Ovary (tissue), 9 donors: ENCODE measurements around the gene FAM237A. TPM values are rescaled to one million over a fixed set of nuclear protein-coding genes. Genes with fewer than 3 reads are reported as not detected.

Experiments
- DNase-seq, 5 donors: peaks; one replicate each; pipeline ENCODE4 v3.0.0-alpha.2; 2019 to 2020
- H3K27ac ChIP-seq, 2 donors: fragments of 200-600 bp; one replicate each; pipeline versions ENCODE4 v1.5.1 to v1.8.0; 2019 to 2022
- H3K27me3 ChIP-seq: fragments of 200-600 bp; one replicate; pipeline ENCODE4 v1.8.0; 2022
- H3K36me3 ChIP-seq: fragments of 200-600 bp; sonication (generic); one replicate; pipeline ENCODE4 v1.5.1; 2019
- H3K4me1 ChIP-seq: one replicate; pipeline ENCODE4 v1.8.1; 2013; ENCODE audit warnings: mild to moderate bottlenecking, moderate library complexity; ENCODE audit not compliant: insufficient read depth
- H3K4me3 ChIP-seq: fragments of 200-600 bp; sonication (generic); one replicate; pipeline ENCODE4 v1.5.1; 2017
- H3K9me3 ChIP-seq, 2 donors: fragments of 200-600 bp in 1 of 2; sonication (generic) in 1 of 2; one replicate each; pipeline versions ENCODE4 v1.5.1 to v1.8.1; 2013 to 2019; ENCODE audit warnings: mild to moderate bottlenecking in 1 of 2, moderate library complexity in 1 of 2
- CTCF ChIP-seq, 3 donors: fragments of 450-650 bp in 2 of 3; fragments of 200-600 bp in 1 of 3; IDR thresholded peaks; one replicate each; pipeline versions ENCODE4 v1.5.1 to v1.8.0; 2016 to 2022; ENCODE audit warnings: antibody characterized with exemption in 3 of 3, mild to moderate bottlenecking in 1 of 3
- EP300 ChIP-seq: sonication (generic); formaldehyde crosslinking; IDR thresholded peaks from one replicate; pipeline ENCODE4 v1.6.1; 2017; ENCODE audit warnings: antibody characterized with exemption
- POLR2A ChIP-seq: fragments of 450-650 bp; IDR thresholded peaks from one replicate; pipeline ENCODE4 v1.6.1; 2017; ENCODE audit warnings: antibody characterized with exemption, mild to moderate bottlenecking, moderate library complexity
- WGBS, 3 donors: extraction: QIAGEN DNeasy Blood & Tissue Kit in 1 of 3; methylation state at CpG; one replicate each; pipeline versions ENCODE4 v1.1.5 to v1.1.7; 2013 to 2017; 5-methylcytosine and 5-hydroxymethylcytosine counted together
- intact Hi-C, 4 donors: fragments of 100-400 bp; cut with DNase I; formaldehyde crosslinking; loops; one replicate each; pipeline versions ENCODE4 v1.11.0 to v1.15.1; 2022 to 2023
- polyA plus RNA-seq, 2 donors: library from polyadenylated mRNA; stranded (reverse); fragments of 200-250 nt in 1 of 2; fragments of 350-450 nt in 1 of 2; fragmentation: Illumina TruSeq in 1 of 2; extraction: RNeasy Lipid Tissue Mini Kit (QIAGEN cat#74804) in 1 of 2; gene quantifications; one replicate each; pipeline ENCODE4 v1.2.3, GENCODE V29; 2013 to 2014
- total RNA-seq, 7 donors: library from RNA; depleted of rRNA in 2 of 7; stranded (reverse); fragments of >200 nt in 2 of 7; fragmentation: NEBNext Ultra II Directional in 3 of 7; extraction: Animal tissue kit (Norgen Biotek cat#: 25700) in 3 of 7; gene quantifications; one replicate each; pipeline versions ENCODE4 v1.1.0 to v1.2.4, GENCODE V29; 2016 to 2023
- donor health status: DM: no; HTN: no; CAD: no; lungs with moderate emphysema.
- donor health status: DM: no; HTN: no; CAD: no.
- donor health status: Bipolar disorder and iron deficiency.
- donor health status: DM: yes; HTN: yes; CAD: no.
- donor health status: DM: no; HTN: no; CAD: no.
- donor health status: DM: yes; HTN: yes; CAD: no.

The FAM237A gene
- total and polyA plus RNA-seq, 9 donors: not detected

- DNase-seq: no peak
- Histone ChIP-seq H3K36me3 (no peaks in the 10 kb centered on the region), H3K4me3 (no peak overlapping the region), H3K27me3 (no peaks in the 10 kb centered on the region), H3K27ac (no peak overlapping the region), H3K4me1 (no peaks in the 10 kb centered on the region), H3K9me3 (no peaks in the 10 kb centered on the region)
- TF ChIP-seq CTCF (IDR thresholded peaks at IDR 0.05): no peak
- no peak for TF ChIP-seq EP300
- TF ChIP-seq POLR2A: no peak
- intact Hi-C loops: loop anchor here in 2 of 4 donors (10.0 kb wide), 1 partner anchor 776 kb away; no protein-coding TSS in a partner anchor
- 75 to 97% (median 80%) methylated on average over 3 of the region's 3 CpGs for WGBS, 3 donors
Observed at GRCh38 chr2:206698811-206699210, 56.5 kb downstream of the FAM237A start.

Other genes with a start within 250 kb of the FAM237A start
- gene ADAM23, start 199.0 kb upstream of the FAM237A start, total RNA-seq: 1 to 10 TPM in 6 of 7 donors, under 1 TPM in 1; 0.83 to 6.8 (median 4.1) TPM
- 10 to 100 TPM in 1 of 2 donors, under 1 TPM in 1; 0.98 to 18.8 TPM for gene ADAM23, start 199.0 kb upstream of the FAM237A start, polyA plus RNA-seq
- not detected for gene DYTN, start 75.9 kb downstream of the FAM237A start, total RNA-seq
- gene DYTN, start 75.9 kb downstream of the FAM237A start, polyA plus RNA-seq: not detected
- gene MDH1B, start 122.8 kb downstream of the FAM237A start, total RNA-seq: 10 to 100 TPM in 1 of 7 donors, 1 to 10 TPM in 5, under 1 TPM in 1; 0.83 to 16.7 (median 1.7) TPM
- 1 to 10 TPM in 1 of 2 donors, under 1 TPM in 1; 0.57 to 1.5 TPM for gene MDH1B, start 122.8 kb downstream of the FAM237A start, polyA plus RNA-seq
- gene FASTKD2, start 123.1 kb downstream of the FAM237A start, total RNA-seq: 10 to 100 TPM; 20.7 to 29.0 (median 23.4) TPM
- gene FASTKD2, start 123.1 kb downstream of the FAM237A start, polyA plus RNA-seq: 10 to 100 TPM; 14.3 to 19.4 TPM